HG03565 (cell line): ENCODE data around the gene PLAC8L1.

Experiments
- ATAC-seq: cut with Tn5 transposase; IDR thresholded peaks from one replicate; pipeline ENCODE4 v1.9.1; 2021; ENCODE audit warnings: mild to moderate bottlenecking, moderate library complexity; ENCODE audit not compliant: unreplicated experiment

Gene PLAC8L1

DNA sequence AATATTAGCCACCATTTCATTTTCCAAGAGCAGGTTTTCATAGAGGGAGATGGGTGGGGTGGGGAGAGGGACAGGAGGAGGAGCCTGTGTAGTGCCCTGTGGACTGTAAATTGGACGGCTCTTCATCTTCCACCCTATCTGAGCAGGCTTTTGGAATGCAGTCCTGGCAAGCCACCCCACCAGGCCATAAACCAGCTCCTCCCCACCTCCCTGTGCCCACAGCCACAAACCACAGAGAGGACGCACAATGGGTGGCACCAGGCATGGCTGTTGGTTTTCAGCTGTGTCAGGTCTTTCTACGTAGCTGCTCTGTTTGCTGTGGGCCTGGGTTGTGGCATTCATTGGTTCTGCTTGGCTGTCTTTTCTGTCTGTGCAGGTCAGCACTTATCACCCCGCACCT is 58.0 kb downstream of the PLAC8L1 start:
- no peak for ATAC-seq

- ATAC-seq, result no peak
Observed at GRCh38 chr5:146043722-146044121, 61.7 kb downstream of the PLAC8L1 start.

DNA sequence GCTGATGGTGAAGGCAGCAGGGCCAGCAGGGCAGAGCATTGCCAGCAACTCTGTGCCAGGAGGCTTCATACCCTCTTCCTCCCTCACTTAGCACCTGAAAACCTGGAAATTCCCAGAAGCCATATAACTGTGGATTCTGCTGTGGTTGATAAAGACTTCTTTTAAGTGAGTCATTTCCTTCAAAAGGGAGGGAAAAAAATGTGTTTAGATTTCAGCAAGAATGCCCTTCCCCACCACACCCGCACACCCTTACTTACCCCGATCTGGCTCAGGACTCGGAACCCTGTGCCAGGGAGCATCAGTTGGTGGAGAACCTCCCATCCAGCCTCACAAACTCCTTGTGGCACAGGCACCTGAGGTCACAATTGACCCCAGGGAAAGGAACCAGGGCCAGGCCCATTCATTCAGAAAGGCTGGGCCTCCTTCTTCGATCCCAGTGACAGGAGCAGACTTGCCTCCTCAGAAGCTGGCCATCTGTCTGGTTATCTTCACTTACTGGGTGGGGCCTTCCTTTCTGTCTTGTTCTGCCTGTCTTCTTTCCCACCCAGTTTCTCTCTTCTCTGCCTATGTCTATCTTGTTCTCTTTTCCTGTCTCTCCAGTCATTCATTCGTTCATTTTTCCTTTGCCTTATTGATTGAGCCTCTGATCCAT is 62.6 kb downstream of the PLAC8L1 start:
- ATAC-seq, result no peak

GRCh38 chr5:146041180-146041789 is 64.1 kb downstream of the PLAC8L1 start:
- peak; percentile 83 for ATAC-seq

GRCh38 chr5:146040527-146040926 is 64.8 kb downstream of the PLAC8L1 start:
- ATAC-seq, result no peak

DNA sequence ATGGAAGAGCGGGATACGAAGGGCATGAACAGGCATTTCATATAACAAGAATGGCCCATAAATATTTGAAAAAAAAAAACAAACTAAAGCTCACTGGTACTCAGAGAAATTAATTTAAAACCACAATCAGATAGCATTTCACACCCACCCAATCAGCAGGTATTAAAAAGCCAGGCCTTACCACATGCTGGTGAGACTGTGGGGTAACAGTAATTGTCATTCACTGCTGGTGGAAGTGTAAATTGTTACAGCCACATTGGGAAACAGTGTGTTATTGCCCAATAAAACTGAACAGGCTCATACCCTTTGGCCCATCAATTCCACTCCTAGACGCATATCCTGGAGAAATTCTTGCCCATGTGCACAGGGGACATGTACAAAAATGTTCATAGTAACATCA is 66.0 kb downstream of the PLAC8L1 start:
- ATAC-seq, result no peak

DNA sequence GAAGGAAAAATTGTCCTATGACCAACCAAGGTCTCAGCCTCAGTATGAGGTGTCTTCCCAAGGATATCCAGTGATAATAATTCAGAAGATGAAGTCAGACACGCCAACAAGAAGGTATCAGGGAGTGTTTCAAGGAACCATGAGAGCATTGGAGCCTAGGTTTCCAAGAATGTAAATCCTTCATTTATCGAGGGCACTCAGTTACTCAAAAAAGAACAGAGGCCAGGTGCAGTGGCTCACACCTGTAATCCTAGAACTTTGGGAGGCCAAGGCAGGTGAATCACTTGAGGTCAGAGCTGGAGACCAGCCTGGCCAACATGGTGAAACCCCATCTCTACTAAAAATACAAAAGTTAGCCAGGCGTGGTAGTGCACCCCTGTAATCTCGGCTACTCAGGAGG is 70.8 kb downstream of the PLAC8L1 start:
- ATAC-seq, result no peak
